Mammary epithelial cell (primary cell): ENCODE measurements around the gene PSD2.

Experiments
- EZH2 ChIP-seq: IDR thresholded peaks from 2 replicates; pipeline ENCODE4 v1.6.1; 2012; ENCODE audit warnings: low read length, inconsistent platforms, borderline replicate concordance
- TF ChIP-seq, protein P1 (sequence below), 2 donors: IDR thresholded peaks in 1 of 2; conservative IDR thresholded peaks in 1 of 2; 2 replicates each; pipeline ENCODE4 v1.5.1; 2011 to 2012; ENCODE audit warnings: inconsistent platforms in 2 of 2, low read length in 2 of 2, mild to moderate bottlenecking in 2 of 2, control low read depth in 1 of 2, low read depth in 1 of 2; ENCODE audit not compliant: insufficient read depth in 1 of 2; ENCODE audit errors: extremely low read depth in 1 of 2

DNA sequence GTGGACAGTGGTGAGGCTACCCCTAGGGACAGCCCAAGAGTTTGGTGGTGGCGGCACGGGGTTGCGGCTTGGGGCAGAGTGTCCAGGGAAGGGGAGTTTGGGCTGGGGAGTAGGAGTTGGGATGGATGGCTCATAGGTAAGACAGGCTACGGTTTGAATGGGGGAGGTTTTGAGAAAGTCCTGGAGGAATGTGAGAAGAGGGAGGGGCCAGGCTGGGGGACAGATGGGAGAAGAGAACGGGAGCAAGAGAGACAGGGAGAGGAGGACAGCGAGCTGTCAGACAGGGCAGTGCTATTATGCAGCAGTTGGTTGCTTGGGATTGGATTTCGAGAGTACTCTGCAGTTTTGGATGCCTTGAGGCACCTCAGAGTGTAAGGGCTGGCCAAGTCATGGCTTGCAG is 24.5 kb downstream of the PSD2 start:
- TF ChIP-seq, protein P1, sequence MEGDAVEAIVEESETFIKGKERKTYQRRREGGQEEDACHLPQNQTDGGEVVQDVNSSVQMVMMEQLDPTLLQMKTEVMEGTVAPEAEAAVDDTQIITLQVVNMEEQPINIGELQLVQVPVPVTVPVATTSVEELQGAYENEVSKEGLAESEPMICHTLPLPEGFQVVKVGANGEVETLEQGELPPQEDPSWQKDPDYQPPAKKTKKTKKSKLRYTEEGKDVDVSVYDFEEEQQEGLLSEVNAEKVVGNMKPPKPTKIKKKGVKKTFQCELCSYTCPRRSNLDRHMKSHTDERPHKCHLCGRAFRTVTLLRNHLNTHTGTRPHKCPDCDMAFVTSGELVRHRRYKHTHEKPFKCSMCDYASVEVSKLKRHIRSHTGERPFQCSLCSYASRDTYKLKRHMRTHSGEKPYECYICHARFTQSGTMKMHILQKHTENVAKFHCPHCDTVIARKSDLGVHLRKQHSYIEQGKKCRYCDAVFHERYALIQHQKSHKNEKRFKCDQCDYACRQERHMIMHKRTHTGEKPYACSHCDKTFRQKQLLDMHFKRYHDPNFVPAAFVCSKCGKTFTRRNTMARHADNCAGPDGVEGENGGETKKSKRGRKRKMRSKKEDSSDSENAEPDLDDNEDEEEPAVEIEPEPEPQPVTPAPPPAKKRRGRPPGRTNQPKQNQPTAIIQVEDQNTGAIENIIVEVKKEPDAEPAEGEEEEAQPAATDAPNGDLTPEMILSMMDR (conservative IDR thresholded peaks at IDR 0.05 in 1 of 2, IDR thresholded peaks at IDR 0.05 in 1 of 2; ENCODE audit: extremely low read depth in 1 of 2, insufficient read depth in 1 of 2, low read depth in 1 of 2, low read length in 2 of 2): no peak
- TF ChIP-seq EZH2: no peak
